ENCODE measurements around the gene ADAMTS10. TPM values are rescaled to one million over a fixed set of nuclear protein-coding genes. Genes with fewer than 3 reads are reported as not detected.
"Not testable (repeated sequence)": the region's sequence is repeated elsewhere in the genome, so short reads cannot be mapped to it uniquely, and the experiment has no call there.

ADAMTS10 gene
- 19.0 TPM for total RNA-seq

DNA sequence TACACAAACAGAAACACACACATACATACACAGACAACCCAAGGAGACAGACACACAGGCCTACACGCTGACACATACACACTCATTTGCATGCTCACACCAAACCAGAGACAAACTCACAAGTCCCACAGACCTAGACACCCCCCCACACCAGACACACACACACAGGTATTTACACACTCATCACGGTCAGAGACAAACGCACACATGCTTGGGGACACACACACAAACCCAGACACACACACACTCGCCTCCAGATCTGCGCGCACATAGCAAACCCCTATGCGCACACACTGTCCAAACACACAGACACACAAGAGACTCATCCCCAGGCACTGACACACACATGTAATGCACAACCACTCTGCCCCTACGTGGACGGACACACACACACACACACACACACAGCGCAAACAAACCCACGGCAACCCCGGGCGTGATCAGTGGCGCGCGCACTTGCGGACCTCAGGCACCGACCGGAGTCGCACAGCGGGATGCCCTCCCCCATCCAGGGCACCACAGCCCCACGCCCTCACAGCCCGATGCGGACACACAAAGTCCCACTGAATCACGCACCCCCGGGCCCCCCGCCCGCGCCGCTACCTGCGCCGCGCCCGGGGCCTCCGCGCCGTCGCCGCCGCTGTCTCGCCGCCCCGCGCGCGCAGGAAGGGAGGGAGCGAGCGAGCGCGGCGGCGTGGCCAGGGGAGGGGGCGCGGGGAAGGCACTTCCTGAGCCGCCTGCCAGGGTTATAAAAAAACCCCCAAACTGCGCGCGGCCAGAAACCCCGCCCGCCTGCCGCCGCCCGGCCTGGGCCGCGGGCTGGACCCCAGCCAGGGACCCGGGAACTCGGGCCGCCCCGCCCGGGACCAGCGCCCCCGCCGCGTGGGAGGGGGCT lies at the start of gene ADAMTS10:
ADAMTS10 (minus strand) TSS at position 675 of the 895 bp plus-strand sequence. CDS start 5,005 bp downstream, outside the sequence.
- DNase-seq (ENCODE audit: low spot score): no peak

- DNase-seq (ENCODE audit: low spot score): no peak
Measured at GRCh38 chr19:8659905-8660304, 49.4 kb upstream of the ADAMTS10 start.

DNA sequence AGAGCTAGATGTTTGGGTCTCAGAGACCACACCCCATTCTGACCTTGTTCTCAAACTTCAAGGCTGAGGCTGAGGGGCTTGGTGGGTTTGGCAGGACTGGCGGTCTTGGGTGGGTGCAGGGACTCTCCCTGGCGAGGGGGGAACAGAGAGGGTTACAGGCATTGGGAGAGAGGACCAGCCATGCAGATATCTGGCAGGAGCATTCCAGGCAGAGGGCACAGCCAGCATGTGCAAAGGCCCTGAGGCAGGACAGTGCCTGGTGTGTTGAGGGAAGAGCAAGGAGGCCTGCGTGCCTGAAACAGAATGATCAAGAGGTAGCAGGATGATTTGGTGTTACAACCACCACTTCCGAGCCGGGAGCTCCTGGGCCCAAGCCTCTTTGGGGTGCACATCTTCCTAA lies 47.4 kb upstream of the ADAMTS10 start:
- DNase-seq (ENCODE audit: low spot score): no peak

GRCh38 chr19:8655340-8655709 lies 44.8 kb upstream of the ADAMTS10 start:
- DNase-seq (ENCODE audit: low spot score): no peak

- DNase-seq (ENCODE audit: low spot score): peak; percentile 58
Measured at GRCh38 chr19:8654591-8655339, 44.2 kb upstream of the ADAMTS10 start.

DNA sequence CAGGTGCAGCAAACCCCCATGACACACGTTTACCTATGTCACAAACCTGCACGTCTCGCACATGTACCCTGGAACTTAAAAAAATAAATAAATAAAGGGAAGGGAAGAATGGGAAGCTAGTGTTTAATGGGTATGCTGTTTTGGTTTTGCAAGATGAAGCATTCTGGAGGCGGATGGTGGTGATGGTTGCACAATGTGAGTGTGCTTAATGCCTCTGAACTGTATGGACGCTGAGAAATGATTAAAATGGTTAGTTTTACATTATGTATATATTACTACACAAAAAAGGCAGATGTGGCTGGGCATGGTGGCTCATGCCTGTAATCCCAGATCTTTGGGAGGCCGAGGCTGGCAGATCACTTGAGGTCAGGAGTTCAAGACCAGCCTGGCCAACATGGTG lies 37.7 kb upstream of the ADAMTS10 start:
- no peak for DNase-seq (ENCODE audit: low spot score)

- no peak for DNase-seq (ENCODE audit: low spot score)
Measured at GRCh38 chr19:8643860-8644653, 33.5 kb upstream of the ADAMTS10 start.

DNA sequence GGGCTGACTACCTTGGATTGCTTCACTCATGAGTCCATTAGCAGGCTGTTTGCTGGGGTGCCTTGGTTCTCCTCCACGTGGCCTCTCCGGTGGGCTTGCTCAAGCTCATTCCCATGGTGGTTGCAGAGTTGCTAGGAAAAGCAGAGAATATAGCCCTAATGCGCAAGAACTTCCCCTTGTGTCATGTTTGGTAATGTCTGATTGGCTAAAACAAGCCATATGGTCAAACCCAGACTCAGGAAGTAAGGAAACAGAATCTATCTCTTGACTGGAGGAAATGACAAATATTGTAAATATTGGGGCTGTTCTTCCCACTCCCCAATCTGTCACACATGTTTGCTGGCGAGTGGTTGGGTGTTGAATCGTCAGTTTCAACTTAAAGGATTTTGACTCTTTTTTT lies 32.0 kb upstream of the ADAMTS10 start:
- no peak for DNase-seq (ENCODE audit: low spot score)

DNA sequence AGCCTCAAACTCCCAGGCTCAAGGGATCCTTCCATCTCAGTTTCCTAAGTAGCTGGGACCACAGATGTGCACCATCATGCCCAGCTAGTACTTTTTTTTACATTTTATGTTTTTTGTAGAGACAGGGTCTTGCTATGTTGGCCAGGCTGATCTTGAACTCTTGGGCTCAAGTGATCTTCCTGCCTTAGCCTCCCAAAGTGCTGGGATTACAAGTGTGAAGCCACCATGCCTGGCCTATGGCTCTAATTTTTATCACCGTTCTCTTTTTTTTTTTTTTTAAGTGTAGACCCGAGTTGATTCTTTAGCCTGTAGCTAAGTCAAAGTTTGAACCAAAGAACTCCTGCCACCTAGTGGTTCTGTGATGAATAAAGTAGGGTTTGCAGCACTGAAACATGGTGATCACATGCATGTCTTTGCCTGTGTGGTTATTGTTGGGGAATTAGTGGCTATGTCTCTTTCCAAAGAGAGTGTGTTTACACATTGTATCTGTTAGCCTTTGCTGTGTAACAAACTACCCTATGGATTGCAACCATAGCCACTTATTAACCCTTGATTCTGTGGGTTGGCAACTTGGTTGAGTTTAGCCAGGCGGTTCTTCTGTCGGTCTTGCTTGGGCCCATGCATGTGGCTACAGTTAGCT lies 31.5 kb upstream of the ADAMTS10 start:
- DNase-seq (ENCODE audit: low spot score): no peak

GRCh38 chr19:8641221-8641907 lies 30.8 kb upstream of the ADAMTS10 start:
- no peak for DNase-seq (ENCODE audit: low spot score)

DNA sequence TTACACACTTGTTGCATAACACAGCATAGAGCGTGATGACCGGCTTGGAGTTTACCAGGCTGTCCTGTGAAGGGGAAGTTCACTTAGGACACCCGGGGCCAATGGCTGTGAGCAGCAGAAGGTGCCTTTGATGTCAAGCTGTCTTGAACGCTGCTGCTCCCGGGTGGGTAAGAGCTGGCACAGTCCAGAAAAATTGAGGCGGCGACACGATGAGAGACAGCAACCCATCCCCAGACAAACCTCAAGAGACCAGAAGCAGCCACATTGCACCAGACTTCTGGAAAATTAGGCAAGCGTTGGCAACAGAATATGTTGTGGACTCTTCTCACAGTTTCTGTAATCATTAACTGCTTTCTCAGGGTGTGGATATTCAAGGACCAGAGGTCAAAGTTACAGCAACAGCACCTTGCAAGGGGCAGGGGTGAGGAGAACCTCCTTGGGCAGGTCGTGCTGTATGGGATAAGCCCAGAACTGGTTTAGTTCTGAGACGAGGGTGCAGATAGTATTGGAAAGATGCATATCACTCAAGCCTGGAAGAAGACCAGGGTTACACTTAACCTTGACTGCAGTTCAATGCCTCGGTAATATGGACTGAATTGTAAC lies 30.0 kb upstream of the ADAMTS10 start:
- no peak for DNase-seq (ENCODE audit: low spot score)

- no peak for DNase-seq (ENCODE audit: low spot score)
Measured at GRCh38 chr19:8639821-8640401, 29.4 kb upstream of the ADAMTS10 start.

DNA sequence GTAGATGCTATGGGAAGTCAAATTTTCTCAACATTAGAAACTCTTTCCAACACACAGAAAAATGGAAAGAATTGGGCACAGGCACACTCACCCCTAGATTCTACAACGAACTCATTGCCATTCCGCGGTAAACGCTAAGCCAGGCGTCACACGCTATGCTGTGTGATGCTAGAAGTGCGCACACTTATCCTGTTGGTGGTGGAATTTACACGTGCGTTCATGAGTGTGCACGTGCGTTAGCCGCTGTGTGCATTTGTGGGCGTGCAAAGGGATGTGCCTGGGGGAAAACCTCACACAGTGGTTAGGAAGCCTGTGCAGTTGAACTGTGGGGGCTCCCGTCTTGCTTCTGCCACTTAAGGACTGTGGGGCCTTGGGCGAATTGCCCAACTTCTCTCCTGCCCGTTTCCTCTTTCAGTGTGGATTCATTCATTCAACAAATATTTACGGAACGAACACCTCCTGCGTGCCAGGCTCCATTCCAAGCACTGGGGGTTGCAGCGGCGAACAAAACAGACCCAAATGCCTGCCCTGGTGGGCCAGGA lies 27.6 kb upstream of the ADAMTS10 start:
- DNase-seq (ENCODE audit: low spot score): no peak

DNA sequence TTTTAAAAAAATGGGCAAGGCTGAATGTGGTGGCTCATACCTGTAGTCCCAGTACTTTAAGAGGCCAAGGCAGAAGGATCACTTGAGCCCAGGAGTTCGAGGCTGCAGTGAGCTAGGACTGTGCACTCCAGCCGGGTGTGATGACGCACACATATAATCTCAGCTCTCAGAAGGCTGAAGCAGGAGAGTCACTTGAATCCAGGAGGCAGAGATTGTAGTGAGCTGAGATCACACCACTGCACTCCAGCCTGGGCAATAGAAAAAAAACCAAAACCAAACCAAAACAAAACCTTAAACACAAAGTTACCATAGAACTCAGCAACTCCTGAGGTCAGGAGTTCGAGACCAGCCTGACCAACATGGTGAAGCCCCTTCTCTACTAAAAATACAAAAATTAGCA lies 26.6 kb upstream of the ADAMTS10 start:
- not testable (repeated sequence) for DNase-seq (ENCODE audit: low spot score)

DNA sequence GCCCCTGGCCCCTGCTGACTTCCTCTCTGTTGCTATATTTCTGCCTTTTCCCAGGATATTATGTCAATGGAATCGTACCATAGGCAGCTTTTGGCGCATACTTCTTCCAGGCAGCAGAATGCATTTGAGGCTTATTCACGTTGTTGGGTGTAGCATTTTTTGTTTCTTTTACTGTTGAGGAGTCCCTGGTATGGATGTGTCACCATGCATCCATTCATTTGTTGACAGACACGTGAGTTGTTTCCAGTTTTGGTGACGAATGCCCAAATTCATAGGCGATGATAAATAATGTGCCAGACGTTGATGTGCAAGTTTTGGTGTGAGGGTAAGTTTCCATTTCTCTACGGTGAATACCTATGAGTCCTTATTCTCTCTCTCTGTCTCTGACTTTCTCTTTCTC lies 24.9 kb upstream of the ADAMTS10 start:
- no peak for DNase-seq (ENCODE audit: low spot score)

GRCh38 chr19:8631425-8631819 lies 20.9 kb upstream of the ADAMTS10 start:
- peak; percentile 65 for DNase-seq (ENCODE audit: low spot score)

GRCh38 chr19:8630796-8631424 lies 20.4 kb upstream of the ADAMTS10 start:
- no peak for DNase-seq (ENCODE audit: low spot score)

- DNase-seq (ENCODE audit: low spot score): no peak
Measured at GRCh38 chr19:8629996-8630683, 19.6 kb upstream of the ADAMTS10 start, which contains the start of gene NFILZ. NFILZ (plus strand) TSS chr19:8630633; CDS start chr19:8676766, 46,133 bp downstream.

DNA sequence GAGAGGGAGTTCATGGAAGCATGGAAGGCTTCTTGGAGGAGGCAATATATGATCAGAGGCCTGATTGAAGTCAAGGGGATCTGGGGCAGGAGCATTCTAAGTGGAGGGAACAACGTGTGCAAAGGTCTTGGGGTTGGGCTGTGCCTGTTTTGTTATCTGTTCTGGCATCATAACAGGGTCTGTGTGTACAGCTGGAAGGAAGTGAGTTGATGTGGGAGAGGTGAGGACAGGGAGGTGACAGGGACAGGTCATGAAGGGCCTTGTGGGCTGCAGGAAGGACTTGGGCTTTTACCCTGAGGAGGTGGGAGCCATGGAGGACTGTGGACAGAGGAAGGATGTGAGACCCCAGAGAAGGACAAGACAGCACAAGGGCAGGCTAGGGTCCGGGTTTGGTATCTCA lies 18.7 kb upstream of the ADAMTS10 start:
- no peak for DNase-seq (ENCODE audit: low spot score)
